Peyer's patch (tissue), 4 donors: ENCODE results near the gene PPFIA4.

ENCODE experiments used
- CTCF ChIP-seq, 6 experiments: fragments of 450-650 bp in 4 of 6; fragments of 200-600 bp in 2 of 6; sonication (generic) in 1 of 6; IDR thresholded peaks; one replicate each; pipeline ENCODE4 v1.5.1; 2017 to 2019; ENCODE audit warnings: antibody characterized with exemption in 6 of 6, mild to moderate bottlenecking in 3 of 6, moderate library complexity in 1 of 6
- POLR2A ChIP-seq, 2 donors: fragments of 450-650 bp; IDR thresholded peaks; one replicate each; pipeline ENCODE4 v1.5.1; 2017; ENCODE audit warnings: antibody characterized with exemption in 2 of 2, mild to moderate bottlenecking in 2 of 2, moderate library complexity in 2 of 2

GRCh38 chr1:203046984-203047630 is 20.8 kb downstream of the PPFIA4 start:
- TF ChIP-seq CTCF (IDR thresholded peaks at IDR 0.05) (no peak), POLR2A (IDR thresholded peaks at IDR 0.05) (no peak)
